Measurements from ENCODE around the gene ZNF598.

- TF ChIP-seq CTCF (IDR thresholded peaks at IDR 0.05): no peak
- no peak for TF ChIP-seq POLR2A (IDR thresholded peaks at IDR 0.05)
These were observed 19.7 kb upstream of the ZNF598 start for GRCh38 chr16:2029350-2029749.
